Stimulated activated CD8-positive, alpha-beta memory T cell treated with anti-CD3 and anti-CD28 coated beads, Interleukin-4, amount 100 ng/mL, for 24 hours (primary cell): ENCODE data around the gene ADCK1.
"Not testable (repeated sequence)": the region's sequence is repeated elsewhere in the genome, so short reads cannot be mapped to it uniquely, and the experiment has no call there.

Source experiments
- DNase-seq: peaks from one replicate; pipeline ENCODE4 v3.0.0-alpha.2; 2020; ENCODE audit warnings: low read depth

Gene ADCK1

DNA sequence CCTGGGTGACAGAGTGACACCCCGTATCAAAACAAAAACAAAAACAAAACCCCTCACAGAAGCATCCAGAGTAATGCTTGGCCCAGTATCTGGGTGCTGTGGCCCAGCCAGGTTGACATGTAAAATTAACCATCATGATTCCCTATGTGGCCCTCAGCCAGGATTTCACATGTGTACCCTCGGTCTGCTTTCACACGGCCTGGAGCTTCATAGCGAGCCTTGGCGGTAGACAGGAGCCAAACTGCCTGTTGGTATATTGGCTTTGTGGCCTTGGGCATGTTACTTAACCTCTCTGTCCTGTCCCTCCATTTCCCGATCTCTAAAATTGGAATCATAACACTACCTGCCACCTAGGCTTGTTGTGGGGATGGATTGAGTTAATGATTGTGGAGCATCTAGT, 65.5 kb downstream of the ADCK1 start:
- no peak for DNase-seq

DNA sequence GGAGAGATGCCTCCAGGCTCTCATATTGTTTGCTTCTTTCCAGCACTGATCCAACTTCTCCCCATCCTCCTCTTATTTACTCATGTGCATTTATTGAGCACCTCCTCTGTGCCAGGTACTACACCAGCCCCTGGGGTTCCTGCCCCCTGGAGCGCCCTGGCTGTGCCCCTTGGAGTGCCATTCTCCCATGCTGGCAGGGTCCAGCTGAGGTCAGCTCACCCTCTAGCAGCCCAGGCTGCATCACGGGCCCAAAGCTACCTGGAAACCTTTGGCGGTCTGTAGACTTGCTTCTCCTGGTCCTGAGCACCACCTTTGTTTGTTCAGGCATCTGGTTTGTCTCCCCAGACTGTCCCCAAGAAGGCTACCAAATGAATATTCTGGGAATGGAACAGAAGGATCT, 67.0 kb downstream of the ADCK1 start:
- no peak for DNase-seq

DNA sequence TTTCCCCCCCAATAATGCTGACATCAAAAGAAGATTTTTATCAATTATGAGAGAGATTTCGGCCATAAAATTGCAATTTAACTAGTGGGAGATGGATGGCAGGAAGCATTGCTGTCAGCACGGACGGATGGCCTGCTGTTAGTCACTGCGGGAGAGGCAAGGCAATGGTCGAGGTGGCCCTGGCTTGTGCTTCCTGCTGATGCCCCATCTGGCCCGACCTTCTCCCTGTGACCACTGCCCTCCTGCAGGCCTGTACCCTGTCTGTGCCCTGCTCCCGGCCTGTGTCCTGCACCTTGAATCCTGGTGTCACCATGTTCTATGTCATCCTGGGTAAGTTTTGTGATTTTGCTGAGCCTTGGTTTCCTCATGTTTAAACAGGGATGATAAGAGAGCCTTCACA, 67.6 kb downstream of the ADCK1 start:
- no peak for DNase-seq

DNA sequence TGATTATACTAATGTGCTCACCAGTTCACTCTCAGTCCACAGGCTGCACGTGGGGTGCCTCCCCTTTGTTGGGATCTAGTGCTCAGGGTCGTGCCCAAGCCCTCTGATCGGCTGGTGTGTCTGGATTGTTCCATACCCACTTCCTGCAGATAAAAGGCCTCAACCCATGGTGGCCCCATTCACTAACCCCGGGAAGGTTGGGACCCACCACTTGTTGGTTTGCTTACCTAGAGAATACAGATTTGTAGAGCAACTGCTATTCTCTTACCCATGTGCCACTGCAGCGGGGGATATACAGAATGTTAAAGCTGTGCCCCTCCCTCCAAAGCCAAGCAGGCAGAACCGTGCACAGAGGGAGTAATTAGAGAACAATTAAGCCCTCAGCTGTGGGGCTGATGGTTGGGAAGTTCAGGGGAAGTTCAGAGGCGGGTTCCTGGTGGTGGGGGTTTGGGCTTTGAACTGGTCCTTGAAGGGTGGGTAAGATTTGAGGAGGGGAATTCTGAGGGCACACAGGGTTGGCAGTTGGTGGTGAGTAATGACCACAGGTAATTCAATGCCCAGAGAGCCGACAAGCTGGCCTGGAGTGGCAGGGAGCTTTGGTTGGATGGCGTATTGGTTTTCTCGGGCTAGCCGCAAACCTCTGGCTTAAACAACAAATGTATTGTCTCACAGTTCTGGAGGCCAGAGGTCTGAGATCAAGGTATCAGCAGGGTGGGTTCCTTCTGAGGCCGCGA, 68.8 kb downstream of the ADCK1 start:
- DNase-seq: no peak

DNA sequence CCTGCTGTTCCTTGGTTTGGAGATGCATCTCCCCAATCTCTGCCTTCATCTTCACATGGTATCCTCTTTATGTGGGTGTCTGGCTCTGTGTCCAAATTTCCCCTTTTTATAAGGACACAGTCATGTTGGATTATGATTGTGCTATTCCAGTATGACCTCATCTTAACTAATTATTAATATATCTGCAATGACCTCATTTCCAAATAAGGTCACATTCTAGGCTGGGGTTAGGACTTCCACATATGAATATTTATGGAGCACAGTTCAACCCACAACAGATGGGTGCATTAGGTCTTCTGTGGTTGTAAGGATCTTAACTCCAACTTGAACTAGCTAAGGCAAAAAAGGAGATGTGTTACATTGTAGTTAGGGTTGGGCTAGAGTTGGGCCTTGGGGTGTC, 69.4 kb downstream of the ADCK1 start:
- no peak for DNase-seq

DNA sequence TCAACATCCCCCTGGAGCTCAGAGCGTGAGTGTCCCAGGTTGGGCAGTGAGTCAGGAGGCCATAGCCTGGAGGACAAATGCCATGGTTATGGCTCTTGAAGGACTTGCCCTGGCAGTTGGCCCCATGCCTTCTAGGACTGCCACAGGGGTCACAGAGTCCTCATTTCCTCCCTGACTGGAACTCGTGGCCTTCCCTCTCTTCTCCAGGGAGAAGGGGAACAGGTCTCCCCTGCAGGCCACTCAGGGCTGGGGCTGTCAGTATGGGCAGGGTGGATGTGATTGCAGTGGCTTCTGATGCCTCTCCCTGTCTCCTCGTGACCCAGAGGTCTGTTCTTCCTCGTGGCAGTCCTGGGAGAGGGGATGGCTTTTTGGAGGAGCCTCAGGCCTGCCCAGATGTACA, 70.7 kb downstream of the ADCK1 start:
- DNase-seq: no peak

DNA sequence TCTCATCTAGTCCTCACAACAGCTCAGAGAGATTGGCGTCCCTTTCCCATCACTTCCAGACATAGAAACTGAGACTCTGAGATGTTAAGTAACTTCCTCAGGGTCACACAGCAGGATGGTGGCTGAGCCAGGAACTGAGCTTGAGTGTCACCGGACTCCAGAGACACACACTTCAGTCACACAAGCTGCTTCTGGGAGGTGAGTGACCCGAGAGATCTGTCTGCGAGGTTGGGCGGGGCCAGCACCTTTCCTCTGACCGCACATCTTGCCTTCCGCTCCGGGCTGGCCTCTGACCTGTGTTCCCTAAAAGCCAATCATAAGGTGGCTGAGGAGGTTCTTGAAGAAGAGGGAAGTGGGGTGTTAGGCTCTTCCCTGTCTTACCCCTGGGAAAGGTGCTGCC, 72.2 kb downstream of the ADCK1 start:
- DNase-seq: no peak

DNA sequence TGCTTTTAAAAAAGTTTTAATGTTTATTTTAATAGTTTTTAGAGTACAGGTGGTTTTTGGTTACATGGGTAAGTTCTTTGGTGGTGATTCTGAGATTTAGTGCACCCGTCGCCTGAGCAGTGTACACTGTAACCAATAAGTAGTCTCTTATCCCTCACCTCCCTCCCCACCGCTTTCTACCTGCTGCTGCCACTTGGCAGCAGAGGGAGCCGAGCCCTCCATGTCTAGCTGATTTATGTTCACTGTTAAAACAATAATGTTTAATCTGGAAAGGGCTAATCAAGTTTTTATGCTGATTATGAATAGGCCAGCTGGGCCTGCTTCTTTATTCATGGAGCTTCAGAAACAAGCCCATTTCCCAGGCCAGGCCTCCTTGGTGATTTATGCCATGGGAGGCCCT, 73.1 kb downstream of the ADCK1 start:
- DNase-seq: no peak

DNA sequence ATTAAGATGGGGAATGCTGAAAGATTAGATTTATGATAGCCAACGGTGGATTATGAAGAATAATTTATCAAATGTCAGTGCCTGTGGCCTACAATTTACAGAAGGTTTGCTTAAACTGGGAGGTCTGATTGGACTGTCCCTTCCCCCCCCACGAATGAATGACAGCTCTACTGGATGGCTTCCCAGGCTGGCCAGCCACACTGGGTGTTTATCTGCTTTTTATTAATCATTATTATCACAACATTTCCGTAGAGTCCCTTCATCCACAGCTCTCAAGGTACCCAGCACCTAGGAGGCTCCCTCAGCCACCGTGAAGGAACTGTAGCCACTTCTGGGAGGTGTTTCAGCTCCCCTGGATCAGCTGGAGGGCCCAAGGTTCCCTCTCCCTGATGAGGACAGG, 78.9 kb downstream of the ADCK1 start:
- DNase-seq: no peak

DNA sequence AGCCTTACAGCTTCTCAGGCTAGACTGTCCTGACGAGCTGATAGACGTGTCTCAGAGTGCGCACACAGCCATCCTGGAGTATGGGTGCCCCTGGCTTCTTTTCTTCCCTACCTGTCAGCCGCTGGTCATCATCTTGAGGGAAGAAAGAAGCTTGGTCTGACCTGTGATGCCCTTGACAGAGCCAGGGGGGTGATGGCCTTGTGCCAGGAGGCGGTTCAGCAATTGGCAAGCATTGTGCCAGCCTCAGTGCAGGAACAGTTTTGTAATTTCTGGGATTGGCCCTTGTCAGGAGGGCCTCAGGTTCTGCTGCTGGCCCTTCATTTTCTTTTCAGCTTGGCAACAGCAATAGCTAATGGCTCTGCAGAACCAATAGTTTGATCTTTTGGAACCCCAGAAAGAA, 80.1 kb downstream of the ADCK1 start:
- DNase-seq: no peak

DNA sequence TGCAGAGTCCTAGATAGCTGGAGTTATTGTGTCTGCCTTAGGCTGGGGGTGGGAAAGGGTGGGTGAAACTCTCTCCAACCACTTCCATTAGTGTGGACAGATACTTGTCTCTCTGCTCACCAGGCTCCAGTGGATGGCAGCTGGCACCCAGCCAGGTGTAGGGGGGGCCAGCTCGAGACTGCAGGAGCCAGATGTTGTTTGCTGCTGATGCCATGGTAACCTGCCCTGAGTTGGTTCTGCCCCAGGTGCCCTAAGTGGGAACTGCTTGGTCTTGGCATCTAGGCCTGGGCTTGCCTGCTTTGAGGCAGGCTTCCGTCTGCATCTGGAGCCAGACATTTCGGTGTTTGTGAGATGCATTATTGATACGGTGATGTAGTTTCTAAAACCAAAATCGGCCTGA, 82.2 kb downstream of the ADCK1 start:
- no peak for DNase-seq

DNA sequence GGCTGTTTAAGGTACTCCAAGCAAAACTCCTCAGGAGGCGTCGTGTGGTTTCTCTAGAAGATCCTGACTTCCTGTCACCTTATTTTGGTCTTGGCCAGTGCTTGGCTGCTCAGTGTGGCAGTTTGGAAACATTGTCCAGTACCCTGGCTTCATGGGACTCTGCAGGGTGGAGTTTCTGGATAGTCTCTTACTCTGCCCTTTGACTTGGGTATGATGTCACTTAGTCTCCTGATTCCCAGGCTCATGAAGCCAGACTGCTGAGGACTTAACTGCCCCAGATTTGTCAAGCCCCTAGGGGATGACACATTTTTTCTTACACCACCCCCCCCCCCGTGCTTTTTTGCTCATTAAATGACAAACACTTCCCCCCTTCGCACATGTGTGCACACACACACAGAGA, 82.7 kb downstream of the ADCK1 start:
- no peak for DNase-seq

DNA sequence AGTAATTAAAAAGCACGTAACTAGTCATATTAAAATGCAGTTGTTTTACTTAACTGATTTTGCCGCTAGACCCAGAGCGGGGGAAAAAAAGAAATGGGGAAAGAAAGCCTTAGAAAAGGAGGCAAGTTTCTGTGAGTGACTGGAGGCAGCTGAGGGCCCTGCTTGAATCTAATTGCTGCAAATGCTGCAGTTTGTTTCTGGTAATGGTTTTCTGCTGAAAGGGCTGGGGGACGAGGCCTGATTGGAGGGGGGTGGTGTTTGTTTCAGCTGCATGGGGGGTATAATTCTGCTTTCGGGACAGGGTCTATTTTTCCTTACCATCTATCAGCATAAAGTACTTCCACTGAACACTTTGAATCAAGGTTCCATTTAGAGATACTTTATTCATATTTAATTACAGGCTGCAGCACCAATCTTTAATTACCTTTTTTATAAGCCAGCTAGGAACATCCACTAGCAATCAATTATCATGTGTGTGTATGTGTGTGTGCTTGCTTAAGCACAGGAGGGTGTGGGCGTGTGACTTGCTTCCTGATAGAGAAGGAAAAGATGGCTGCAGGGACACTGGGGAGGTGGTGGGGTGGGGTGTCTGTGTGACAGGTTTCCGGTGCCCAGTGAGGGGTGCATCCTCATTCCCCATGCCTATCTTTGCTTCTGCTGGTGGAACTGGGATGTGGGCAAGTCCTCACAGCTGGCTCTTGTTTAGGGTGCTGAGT, 83.4 kb downstream of the ADCK1 start:
- DNase-seq: no peak

DNA sequence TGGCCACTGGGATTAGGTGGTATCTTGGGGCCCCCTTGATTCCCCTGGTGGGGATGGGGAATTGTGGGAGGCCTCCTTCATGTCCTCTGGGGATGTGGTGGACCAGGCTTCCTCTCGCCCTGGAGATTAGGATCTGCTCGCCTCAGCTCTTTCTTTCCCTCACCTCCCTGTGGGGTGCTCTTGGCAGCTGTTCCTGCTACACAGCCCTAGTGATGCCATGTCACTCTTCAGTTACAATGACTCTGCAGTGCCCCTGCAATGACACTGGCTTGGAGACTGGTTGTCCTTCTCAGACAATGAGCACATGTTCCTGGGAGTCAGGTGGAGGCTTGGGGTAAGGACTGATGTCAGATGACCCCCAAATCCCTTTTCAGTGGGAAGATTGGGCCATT, 83.9 kb downstream of the ADCK1 start:
- no peak for DNase-seq

DNA sequence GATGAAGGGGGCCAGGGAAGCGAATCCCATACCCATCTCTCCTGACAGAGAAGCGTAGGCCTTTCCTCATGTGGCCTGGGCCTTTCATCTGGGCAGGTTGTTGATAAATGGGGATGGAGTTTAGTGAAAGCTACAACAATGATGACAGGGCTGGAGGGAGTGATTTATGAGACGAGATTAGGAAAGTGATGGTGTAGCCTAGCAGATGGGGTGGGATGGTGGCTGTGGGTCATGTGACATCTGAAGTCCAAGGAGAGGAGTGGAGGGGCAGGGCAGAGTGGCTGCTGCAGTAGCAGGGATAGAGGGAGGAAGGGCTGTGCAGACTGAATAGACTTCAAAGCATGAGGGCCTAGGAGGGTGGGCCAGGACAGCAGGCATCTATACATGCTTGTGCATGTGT, 85.5 kb downstream of the ADCK1 start:
- no peak for DNase-seq

DNA sequence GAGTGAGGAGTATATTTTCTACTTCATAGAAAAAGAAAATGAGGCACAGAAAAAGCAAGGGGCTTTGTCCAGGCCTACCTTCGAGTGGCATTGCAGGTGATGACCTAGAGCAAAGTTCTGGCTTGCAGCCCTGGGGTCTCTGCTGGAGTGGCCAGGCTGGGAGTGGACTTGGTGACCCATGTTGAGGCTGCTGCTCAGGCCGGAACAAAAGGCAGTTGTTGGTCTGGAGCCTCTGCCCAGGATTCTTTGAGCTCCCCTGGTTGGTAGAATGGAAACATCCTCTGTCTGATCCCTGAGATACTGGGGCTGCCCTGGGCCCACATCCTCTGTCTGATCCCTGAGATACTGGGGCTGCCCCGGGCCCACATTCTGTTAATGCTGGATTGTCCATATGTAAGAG, 86.1 kb downstream of the ADCK1 start:
- DNase-seq: no peak

DNA sequence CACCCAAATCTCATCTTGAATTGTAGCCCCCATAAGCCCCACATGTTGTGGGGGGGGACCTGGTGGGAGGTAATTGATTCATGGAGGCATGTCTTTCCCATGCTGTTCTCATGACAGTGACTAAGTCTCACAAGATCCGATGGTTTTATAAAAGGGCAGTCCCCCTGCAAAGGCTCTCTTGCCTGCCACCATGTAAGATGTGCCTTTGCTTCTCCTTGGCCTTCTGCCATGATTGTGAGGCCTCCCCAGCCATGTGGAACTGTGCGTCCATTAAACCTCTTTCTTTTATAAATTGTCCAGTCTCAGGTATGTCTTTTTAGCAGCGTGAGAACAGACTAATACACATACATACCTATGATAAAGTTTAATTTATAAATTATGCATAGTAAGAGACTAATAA, 89.0 kb downstream of the ADCK1 start:
- DNase-seq: not testable (repeated sequence)

DNA sequence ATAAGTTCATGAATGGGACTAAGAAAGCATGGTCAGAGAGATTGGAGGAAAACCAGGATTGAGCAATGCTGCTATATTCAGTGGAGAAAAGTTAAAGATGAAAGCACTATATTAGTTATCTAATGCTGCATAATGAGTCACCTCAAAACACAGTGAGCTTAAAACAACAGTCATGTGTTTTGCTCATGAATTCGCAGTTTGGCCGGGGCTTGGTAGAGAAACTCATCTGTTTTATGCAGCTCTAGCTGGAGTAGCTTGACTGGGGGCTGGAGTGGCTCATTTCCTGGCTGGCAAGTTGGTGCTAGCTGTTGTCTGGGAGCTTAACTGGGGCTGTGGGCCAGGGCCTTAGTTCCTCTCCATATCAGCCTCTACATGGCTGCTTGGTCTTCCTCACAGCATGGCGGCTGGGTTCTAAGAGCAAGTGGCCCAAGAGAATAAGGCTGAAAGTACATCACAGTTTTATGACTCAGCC, 90.1 kb downstream of the ADCK1 start:
- DNase-seq: no peak

DNA sequence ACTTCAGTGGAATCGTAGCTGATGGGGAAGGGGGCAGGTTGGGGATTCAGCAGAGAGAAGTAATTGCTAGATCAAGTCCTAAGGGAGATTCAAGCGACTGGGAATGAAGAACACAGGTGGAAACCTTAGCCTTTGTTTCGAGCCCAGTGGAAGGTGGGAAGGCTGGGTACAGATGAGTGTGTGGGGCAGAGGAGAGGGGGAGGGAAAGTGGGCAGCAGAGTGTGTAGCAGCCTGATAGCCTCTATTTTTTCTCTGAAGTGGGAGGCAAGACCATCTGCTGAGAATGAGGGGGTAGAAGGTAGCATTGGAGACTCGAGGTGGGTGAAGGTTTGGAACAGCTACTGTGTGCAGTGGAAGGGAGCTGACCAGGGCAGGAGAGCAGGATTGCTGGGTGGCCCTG, 91.0 kb downstream of the ADCK1 start:
- no peak for DNase-seq

DNA sequence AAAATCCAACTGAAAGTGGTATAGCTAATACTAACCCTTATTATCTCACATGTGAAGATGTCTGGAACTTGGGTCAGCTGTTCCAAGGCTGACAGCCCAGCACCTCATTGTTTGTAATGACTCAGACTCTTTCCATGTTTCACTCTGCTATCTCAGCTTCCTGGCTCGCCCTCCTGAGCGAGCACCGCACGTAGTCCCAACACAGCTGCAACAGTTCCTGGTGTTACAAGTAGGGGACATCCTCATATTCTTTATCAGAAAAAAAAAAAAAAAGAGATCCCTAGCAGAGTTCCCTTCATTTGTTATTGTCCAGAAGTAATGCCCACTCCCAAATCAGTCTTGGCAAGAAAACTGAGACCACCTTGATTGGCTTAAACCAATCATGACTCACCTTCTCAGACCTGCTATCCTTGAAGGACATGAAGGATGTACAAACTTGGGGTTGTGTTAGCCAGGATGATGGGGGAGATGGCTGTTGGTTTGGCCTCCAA, 92.5 kb downstream of the ADCK1 start:
- no peak for DNase-seq

DNA sequence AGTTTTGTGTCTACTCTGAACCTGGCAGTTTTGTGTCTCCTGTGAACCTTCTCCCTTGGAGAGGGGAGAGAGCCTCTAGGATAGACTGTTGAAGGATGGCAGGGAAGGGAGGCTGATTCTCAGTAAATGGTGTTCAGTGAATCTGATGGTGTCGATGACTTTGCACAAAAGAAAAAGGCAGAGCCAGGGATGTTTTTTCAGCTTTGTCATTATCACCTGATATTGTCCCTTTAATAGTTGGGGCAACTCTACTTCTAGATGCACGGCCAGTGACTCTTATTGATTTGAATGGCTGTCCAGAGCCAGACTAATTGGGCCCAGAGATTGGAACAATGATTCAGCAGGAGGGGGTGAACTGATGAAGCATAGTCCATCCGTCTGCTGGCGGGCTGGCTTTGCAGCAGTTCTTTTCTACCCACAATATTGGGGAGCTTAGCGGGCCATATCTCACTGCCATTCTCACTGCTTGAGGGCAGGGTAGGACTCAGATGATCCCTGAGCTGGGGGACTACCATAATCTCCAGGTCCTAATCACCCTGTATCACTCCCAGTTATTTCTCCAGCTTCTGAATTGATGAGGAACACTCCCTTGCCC, 93.1 kb downstream of the ADCK1 start:
- DNase-seq: no peak

DNA sequence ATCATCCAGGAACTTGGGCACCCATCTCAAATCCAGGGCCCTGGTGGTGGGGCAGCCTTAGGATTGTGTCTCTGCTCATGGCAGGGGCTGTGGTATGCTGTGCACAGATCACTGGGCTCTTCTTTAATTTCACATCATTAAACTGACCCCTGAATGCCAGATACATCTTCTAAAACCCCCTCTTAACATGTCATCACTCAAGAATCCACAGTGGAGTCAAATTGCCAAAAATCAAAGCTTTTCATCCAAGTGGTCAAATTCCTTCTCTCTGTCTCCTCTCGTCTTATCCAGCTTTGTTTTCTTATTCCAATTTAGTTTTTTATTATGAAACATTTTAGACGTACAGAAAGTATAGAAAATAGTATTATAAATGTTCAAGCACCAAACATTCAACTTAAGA, 97.5 kb downstream of the ADCK1 start:
- no peak for DNase-seq

DNA sequence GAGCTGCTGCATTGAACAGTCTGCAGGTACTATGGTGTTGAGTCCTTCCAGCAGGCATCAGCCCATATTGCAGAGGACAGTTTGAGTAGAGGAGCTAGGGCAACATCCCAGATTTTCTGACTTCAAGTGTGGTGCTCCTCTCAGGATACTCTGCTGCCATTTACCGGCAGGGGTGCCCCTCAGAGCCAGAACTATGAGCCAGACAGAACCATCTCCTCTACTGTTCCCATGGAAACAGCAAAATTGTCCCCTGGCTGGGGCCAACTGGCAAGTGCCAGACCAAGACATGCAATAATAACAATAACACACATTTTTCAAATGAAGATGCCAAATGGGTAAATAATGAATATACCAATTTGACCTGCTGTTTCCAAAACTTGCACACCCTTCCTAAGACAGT, 102.9 kb downstream of the ADCK1 start:
- DNase-seq: no peak
